NCI-H128 (cell line): ENCODE data around the gene GRIN2A.

Experiments used
- DNase-seq: peaks from one replicate; lab custom pipeline; 2025; ENCODE audit not compliant: unreplicated experiment; lab: John Stamatoyannopoulos, UW

Gene GRIN2A

GRCh38 chr16:9870962-9871361, 311.3 kb downstream of the GRIN2A start:
- DNase-seq, result no peak

DNA sequence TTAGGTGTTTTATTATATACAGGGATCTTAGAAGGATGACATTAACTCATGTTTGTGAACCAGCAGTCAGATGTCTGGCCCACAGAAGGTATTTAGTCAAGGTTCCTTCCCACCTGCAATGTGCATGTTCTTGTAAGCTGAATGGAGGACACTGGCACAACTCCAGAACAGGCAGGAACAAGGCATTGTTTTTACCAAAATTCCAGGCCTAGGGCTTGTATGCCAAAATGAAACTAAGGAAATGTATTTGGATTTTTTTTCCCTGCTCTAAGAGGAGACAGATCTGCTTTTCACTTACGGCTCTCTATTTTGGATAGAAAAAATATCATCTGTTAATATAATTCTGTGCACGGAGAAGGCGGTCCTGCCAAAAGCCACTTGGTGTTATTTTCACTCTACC, 312.5 kb downstream of the GRIN2A start:
- DNase-seq, result no peak

- DNase-seq, result no peak
Measured at GRCh38 chr16:9868606-9869149, 313.6 kb downstream of the GRIN2A start.

DNA sequence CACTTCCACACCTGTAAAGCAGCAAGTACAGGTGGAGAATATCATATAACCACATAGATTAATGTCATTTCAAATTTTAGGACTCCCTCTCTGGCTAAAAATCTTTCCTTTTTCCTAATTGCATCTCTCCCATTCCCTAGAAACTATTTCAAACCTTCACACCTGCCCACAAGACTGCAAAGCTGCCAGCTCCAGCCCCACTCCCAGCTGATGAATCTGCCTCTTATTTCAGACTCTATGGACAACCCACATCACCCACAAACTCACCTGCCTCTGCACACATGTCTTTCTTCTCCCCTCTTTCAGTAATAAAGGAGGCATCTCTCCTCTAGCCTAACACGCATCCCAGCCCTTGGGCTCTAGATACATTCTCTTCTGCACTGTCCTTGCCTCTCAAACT, 315.1 kb downstream of the GRIN2A start:
- no peak for DNase-seq

DNA sequence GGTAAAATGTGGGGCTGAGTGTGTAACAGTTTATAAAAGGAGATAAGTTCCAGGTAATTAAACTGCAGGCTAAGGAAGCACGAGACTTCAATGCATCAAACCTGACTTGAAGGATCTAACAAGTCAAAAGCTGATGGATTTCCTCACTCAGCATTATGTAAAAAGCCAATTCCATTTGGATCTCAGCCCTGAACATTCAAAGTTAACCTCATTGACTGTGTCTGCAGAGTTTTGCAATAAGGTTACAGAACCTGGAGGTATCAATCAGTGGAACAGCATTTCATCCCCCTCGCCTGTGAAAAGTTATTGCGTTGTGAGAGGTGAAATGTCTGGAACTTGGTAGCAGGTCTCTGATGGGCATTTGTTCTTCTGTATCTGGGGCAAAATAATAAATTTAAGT, 317.8 kb downstream of the GRIN2A start:
- DNase-seq, result no peak

DNA sequence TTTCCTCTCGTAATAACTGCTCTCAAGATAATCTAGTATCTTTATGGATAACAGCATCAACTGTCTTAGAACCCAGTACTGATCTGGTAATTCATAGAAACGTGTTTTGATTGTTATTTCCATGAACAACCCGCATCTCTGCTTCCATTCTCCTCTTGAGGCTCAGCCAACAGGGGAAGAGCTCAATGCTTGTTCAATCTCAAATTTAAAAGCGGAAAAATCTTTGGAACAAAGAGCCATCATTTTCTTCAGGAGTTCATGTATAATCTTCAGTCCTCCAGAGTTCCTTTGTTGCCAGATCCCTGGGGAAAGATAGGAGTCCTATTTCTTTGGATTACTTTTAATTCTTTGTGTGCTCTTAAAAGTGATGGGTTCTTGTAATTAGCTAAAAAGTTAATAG, 319.9 kb downstream of the GRIN2A start:
- no peak for DNase-seq

DNA sequence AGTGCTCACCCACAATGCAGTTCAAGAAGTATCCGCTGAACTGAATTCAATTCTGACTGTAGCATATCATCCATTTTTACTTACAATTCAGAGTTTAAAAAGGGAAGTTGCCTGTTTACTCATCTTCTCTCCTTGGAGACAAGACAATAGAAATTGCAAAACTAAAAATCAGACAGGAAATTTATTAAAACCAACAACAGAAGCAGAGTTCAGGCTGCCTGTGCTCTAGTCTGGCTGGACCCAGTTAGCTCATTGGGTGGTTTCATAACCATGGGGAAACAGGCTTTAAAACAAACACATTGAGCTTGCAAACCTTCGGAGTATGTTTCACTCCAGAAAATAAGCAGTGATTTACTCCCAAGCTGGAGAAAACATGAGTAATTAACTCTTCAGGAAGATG, 321.4 kb downstream of the GRIN2A start:
- DNase-seq, result no peak

DNA sequence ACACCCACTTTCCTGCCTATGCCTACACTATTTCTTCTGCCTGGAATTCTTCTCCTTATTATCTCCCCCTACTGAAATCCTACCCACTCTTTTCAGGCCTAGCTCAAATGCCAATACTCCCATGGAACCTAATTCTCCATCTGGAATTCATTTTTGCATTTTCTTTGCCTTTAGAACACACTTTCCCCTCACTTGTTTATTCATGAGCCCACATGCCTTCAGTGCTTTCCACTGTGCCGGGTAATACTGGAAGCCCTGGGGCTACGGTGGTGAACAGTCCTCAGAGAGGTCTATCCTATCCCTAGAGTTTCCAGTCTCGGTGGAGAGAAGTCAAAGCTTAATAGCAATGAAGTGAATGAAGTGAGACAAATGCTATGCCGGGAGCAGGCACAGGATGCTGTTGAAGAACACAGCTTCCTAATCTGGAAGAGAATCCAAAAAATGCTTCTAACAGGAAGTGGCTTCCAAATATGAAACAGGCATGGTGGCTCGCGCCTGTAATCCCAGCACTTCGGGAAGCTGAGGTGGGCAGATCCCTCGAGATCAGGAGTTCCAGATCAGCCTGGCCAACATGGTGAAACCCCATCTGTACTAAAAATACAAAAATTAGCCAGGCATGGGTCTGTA, 322.4 kb downstream of the GRIN2A start:
- no peak for DNase-seq

- DNase-seq, result no peak
Measured at GRCh38 chr16:9854675-9855074, 327.6 kb downstream of the GRIN2A start.

DNA sequence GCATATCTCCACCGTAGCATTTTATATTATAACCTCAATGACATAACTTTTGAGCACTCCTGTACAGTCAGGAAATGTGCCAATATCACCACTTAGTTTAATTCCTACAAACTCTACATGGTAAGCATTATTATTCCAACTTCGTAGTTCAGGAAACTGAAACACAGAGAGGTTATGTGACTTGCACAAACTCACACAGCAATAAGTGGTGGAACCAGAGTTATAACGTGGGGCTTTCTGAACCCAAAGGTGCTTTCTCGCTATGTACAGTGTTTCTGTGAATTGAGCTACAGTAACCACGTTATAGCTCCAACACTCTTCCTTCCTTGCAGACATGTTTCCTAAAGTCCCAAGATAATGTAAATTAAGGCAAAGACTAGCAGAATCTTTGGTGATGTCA, 330.2 kb downstream of the GRIN2A start:
- DNase-seq, result no peak

DNA sequence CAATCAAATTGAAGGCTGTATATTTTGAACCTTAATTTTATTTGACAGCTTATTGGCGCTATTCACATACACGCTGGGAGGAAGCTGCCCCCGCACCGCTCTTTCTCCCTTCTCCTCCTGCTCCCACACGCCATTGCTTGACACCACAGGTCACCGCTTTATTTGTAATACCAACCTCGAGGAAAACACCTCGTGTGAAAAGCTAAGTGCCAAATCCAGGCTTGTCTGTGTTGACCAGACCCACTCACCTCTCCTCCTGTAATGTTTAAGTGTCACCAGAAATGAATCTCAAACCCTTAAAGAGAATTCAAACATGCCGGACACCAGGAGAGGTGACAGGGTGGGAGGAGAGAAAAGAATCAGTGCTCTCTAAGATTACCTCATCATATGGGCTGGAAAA, 331.4 kb downstream of the GRIN2A start:
- no peak for DNase-seq

GRCh38 chr16:9849697-9850245, 332.5 kb downstream of the GRIN2A start:
- no peak for DNase-seq

- no peak for DNase-seq
Measured at GRCh38 chr16:9847146-9847545, 335.1 kb downstream of the GRIN2A start.

DNA sequence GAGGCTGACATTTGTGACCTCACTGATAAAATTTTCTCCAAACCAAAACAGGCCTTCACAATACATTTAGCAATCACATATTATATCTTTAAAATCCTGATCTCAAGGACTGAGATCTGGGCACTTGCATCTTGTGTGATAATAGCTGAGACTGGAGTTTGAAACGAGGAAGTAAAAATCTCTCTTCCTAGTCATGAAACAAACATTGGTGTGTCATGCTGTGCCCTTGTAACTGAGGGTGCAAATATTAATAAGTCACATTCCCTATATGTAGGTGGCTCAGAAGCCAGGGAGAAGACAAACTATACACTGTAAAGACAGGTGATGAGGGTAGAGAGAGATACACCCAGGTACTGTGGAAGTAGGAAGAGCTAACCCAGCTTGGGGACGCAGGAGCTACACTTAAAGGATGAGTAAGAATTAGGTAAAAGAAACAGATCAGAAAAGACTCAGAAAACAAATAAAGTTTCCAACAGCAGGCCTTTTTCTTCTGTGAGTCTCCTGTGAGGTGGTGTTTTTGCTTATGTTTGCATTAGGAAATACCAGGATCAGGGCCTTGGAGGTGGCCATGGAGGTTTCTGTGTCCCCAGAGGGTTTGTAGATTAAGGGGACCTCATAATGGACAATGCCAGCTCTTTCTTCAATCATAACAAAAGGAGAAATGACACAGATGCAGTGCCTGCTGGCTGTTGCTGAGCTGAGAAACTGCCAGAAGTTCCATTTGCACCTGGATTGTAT, 335.7 kb downstream of the GRIN2A start:
- DNase-seq, result no peak

- DNase-seq, result no peak
Measured at GRCh38 chr16:9845661-9846361, 336.4 kb downstream of the GRIN2A start.

DNA sequence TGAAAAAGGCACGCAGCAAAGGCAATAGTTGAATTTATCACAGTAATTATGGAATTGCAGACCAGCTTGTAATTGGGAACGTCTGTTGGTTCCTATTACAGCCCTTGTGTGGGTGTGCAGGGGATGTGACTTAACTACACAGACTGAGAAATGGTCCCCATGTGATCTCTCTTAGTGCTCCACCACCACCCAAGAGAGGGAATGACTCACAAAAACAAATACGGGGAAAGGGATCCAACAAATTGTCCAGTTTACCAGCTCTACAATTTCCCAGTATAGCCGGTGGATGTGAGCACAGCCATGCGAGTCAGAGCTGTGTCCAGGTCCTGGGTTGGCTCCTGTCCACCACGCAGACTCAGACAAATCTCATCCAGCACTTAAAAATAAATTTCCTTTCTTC, 337.9 kb downstream of the GRIN2A start:
- no peak for DNase-seq

DNA sequence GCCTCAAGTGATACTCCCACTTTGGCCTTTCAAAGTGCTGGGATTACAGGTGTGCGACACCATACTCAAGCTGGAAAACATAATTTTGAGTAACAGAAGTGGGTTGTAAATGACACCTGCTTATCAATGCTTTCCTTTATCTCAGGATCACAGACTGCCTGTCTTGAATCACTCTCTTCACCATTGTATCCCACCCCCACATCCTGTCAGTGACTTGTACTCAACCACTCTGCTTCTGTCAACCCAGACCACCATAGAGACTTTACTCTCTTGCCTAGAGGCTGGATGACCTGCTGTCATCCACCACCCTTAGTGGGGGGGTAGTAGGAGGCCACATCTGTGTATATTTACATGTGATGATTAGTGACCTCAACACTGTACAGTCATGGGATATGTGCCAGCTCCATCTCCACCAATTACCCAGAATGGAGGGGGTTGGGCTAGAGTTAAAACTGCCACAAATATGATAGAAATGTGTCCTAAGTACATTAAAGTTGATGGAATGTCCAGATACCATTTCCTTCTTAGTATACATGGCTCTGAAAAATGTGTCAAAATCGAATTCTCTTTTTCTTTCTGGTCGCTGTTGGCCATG, 338.7 kb downstream of the GRIN2A start:
- no peak for DNase-seq

- DNase-seq, result no peak
Measured at GRCh38 chr16:9840761-9841665, 341.2 kb downstream of the GRIN2A start.

DNA sequence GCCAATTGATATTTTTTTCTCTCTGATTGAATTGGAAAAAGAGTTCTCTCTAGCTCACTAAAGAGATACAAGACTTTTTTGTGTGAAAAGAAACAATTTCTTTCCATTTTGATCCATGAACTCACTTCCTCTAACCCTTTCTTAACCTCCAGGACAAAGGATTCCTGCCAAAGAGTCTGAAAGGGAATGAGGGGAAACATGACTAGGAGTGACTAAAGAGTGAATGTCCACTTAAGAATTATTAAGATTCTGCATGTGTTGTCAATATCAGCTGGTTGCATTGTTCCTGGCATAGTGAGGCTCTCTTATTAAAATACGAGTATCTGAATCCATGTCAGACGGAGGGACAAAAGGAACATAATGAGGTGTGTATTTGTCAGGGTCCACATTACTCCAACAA, 344.7 kb downstream of the GRIN2A start:
- DNase-seq, result no peak

DNA sequence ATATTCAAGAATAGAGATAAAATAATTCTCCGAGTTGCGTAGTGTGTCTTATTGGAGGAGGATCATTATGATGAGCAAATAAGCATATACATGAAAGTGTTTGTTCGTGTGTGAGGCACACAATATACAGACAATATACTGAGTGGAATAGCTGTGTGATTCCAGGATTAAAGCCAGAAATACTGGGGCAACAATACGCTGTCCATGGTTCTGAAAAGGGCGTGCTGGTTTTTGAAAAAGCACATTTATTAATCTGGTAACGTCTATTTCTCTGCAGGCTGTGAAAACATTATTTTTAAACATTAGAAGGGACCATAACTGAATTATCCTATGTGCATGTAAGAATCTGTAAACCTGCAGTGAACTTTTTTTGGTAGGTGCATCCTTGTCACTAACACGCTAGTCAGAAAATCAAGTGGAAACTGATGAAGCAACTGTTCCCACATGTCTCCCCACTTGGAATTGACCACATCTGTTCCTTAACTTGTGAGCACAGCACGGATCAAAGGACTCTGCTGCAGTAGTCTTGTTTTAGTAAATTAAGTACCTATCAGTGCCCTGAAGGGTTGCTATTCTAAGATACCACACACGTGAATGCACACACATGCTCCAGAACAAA, 346.0 kb downstream of the GRIN2A start:
- DNase-seq, result no peak
